GM04504 (cell line): ENCODE measurements around the gene LNX1.

Source experiments
- DNase-seq: peaks from one replicate; pipeline ENCODE4 v3.0.0-alpha.2; 2012; ENCODE audit warnings: low read depth

The LNX1 gene

GRCh38 chr4:53534684-53535083, 56.6 kb downstream of the LNX1 start:
- no peak for DNase-seq

- DNase-seq: no peak
Observed at GRCh38 chr4:53532521-53532920, 58.8 kb downstream of the LNX1 start.

GRCh38 chr4:53531585-53532224, 59.6 kb downstream of the LNX1 start:
- DNase-seq: no peak

GRCh38 chr4:53529025-53529424, 62.3 kb downstream of the LNX1 start:
- no peak for DNase-seq

- DNase-seq: no peak
Observed at GRCh38 chr4:53527930-53528329, 63.4 kb downstream of the LNX1 start.

- DNase-seq: no peak
Observed at GRCh38 chr4:53527326-53527725, 64.0 kb downstream of the LNX1 start.

- DNase-seq: no peak
Observed at GRCh38 chr4:53522334-53522733, 69.0 kb downstream of the LNX1 start.

- no peak for DNase-seq
Observed at GRCh38 chr4:53520116-53520515, 71.2 kb downstream of the LNX1 start.

GRCh38 chr4:53518807-53519206, 72.5 kb downstream of the LNX1 start:
- no peak for DNase-seq

- no peak for DNase-seq
Observed at GRCh38 chr4:53515076-53515475, 76.2 kb downstream of the LNX1 start.

GRCh38 chr4:53514509-53514908, 76.8 kb downstream of the LNX1 start:
- no peak for DNase-seq

GRCh38 chr4:53512608-53513007, 78.7 kb downstream of the LNX1 start:
- DNase-seq: no peak

- DNase-seq: no peak
Observed at GRCh38 chr4:53511014-53511413, 80.3 kb downstream of the LNX1 start.

GRCh38 chr4:53510321-53510720, 81.0 kb downstream of the LNX1 start:
- no peak for DNase-seq

- DNase-seq: no peak
Observed at GRCh38 chr4:53508446-53508845, 82.8 kb downstream of the LNX1 start.

GRCh38 chr4:53507671-53508286, 83.5 kb downstream of the LNX1 start:
- DNase-seq: no peak

- no peak for DNase-seq
Observed at GRCh38 chr4:53507058-53507457, 84.2 kb downstream of the LNX1 start.

- no peak for DNase-seq
Observed at GRCh38 chr4:53505947-53506346, 85.3 kb downstream of the LNX1 start.

- DNase-seq: no peak
Observed at GRCh38 chr4:53502094-53502493, 89.2 kb downstream of the LNX1 start.

- no peak for DNase-seq
Observed at GRCh38 chr4:53501561-53501960, 89.7 kb downstream of the LNX1 start.

- DNase-seq: no peak
Observed at GRCh38 chr4:53500546-53500945, 90.7 kb downstream of the LNX1 start.

- no peak for DNase-seq
Observed at GRCh38 chr4:53499791-53500190, 91.5 kb downstream of the LNX1 start.

GRCh38 chr4:53498706-53499105, 92.6 kb downstream of the LNX1 start:
- DNase-seq: no peak
